HG03571 (cell line): ENCODE data around the gene TMEM238L.
"Not testable (repeated sequence)": the region's sequence is repeated elsewhere in the genome, so short reads cannot be mapped to it uniquely, and the experiment has no call there.

Source experiments
- ATAC-seq: cut with Tn5 transposase; IDR thresholded peaks from one replicate; pipeline ENCODE4 v1.9.1; 2021; ENCODE audit not compliant: unreplicated experiment

TMEM238L gene

GRCh38 chr17:10803830-10804475 lies at the start of gene TMEM238L:
TMEM238L (minus strand) TSS chr17:10804099; CDS start chr17:10803963, 136 bp downstream.
- no peak for ATAC-seq

GRCh38 chr17:10846636-10847035 lies 42.7 kb upstream of the TMEM238L start:
- ATAC-seq: not testable (repeated sequence)

- ATAC-seq: no peak
These were observed 41.5 kb upstream of the TMEM238L start for GRCh38 chr17:10845388-10845751.

GRCh38 chr17:10844621-10845387 lies 40.9 kb upstream of the TMEM238L start:
- peak; percentile 62 for ATAC-seq

- ATAC-seq: no peak
These were observed 39.9 kb upstream of the TMEM238L start for GRCh38 chr17:10843811-10844210.

GRCh38 chr17:10842658-10843057 lies 38.8 kb upstream of the TMEM238L start:
- ATAC-seq: no peak

- no peak for ATAC-seq
These were observed 34.8 kb upstream of the TMEM238L start for GRCh38 chr17:10838682-10839081.

- no peak for ATAC-seq
These were observed 34.0 kb upstream of the TMEM238L start, which contains the start of gene PIRT for GRCh38 chr17:10837921-10838320. PIRT (minus strand) TSS chr17:10838087; CDS start chr17:10825645, 12,442 bp downstream.

- no peak for ATAC-seq
These were observed 33.2 kb upstream of the TMEM238L start for GRCh38 chr17:10836966-10837590.

- ATAC-seq: no peak
These were observed 32.2 kb upstream of the TMEM238L start for GRCh38 chr17:10836145-10836544.

- no peak for ATAC-seq
These were observed 27.8 kb upstream of the TMEM238L start for GRCh38 chr17:10831696-10832095.

GRCh38 chr17:10827898-10828552 lies 24.1 kb upstream of the TMEM238L start:
- no peak for ATAC-seq

GRCh38 chr17:10824874-10825273 lies 21.0 kb upstream of the TMEM238L start:
- ATAC-seq: no peak

GRCh38 chr17:10821770-10822169 lies 17.9 kb upstream of the TMEM238L start:
- ATAC-seq: no peak

- ATAC-seq: no peak
These were observed 17.2 kb upstream of the TMEM238L start for GRCh38 chr17:10821054-10821453.

- ATAC-seq: no peak
These were observed 11.4 kb upstream of the TMEM238L start for GRCh38 chr17:10815319-10815718.

- ATAC-seq: no peak
These were observed 10.2 kb upstream of the TMEM238L start for GRCh38 chr17:10814075-10814474.

- no peak for ATAC-seq
These were observed 8.8 kb upstream of the TMEM238L start for GRCh38 chr17:10812674-10813073.

GRCh38 chr17:10809605-10810004 lies 5.7 kb upstream of the TMEM238L start:
- ATAC-seq: no peak

- ATAC-seq: no peak
These were observed 3.8 kb upstream of the TMEM238L start for GRCh38 chr17:10807704-10808128.

GRCh38 chr17:10806545-10807262 lies 2.8 kb upstream of the TMEM238L start:
- ATAC-seq: no peak
